Measurements from ENCODE around the gene DIP2A. TPM values are rescaled to one million over a fixed set of nuclear protein-coding genes. Genes with fewer than 3 reads are reported as not detected.

Gene DIP2A
- total and polyA plus RNA-seq, 2 of the 13 experiments (the other 11 are each of a cell fraction or from before 2014, with no cell fraction given), result 18.5 to 37.6 TPM

- peak; percentile 56; the same call in 1 of the 2 replicates for TF ChIP-seq RXRA (CRISPR knock-in tag; IDR thresholded peaks at IDR 0.05)
- TF ChIP-seq JARID2 (CRISPR knock-in tag; IDR thresholded peaks at IDR 0.05; ENCODE audit: insufficient replicate concordance), result no peak
- peak; percentile 69; the same call in 1 of the 2 replicates for TF ChIP-seq ZNF281 (CRISPR knock-in tag; IDR thresholded peaks at IDR 0.05; ENCODE audit: borderline replicate concordance)
- peak; percentile 80 for TF ChIP-seq GATAD2A (CRISPR knock-in tag; IDR thresholded peaks at IDR 0.05)
- no peak for TF ChIP-seq ARHGAP35 (CRISPR knock-in tag; IDR thresholded peaks at IDR 0.05; ENCODE audit: borderline replicate concordance)
- peak; percentile 45; the same call in 1 of the 2 replicates for TF ChIP-seq NCOR1 (IDR thresholded peaks at IDR 0.05; ENCODE audit: borderline replicate concordance, low read length)
- peak; percentile 35; the same call in 1 of the 2 replicates for TF ChIP-seq SOX5 (CRISPR knock-in tag; IDR thresholded peaks at IDR 0.05; ENCODE audit: borderline replicate concordance)
- TF ChIP-seq RXRB (CRISPR knock-in tag; IDR thresholded peaks at IDR 0.05; ENCODE audit: borderline replicate concordance), result peak; percentile 75
Observed at GRCh38 chr21:46559291-46559983, 100.7 kb downstream of the DIP2A start (continued).

Data from HepG2 (cell line).